Measurements from ENCODE around the gene TCF21.
"Not testable (repeated sequence)": the region's sequence is repeated elsewhere in the genome, so short reads cannot be mapped to it uniquely, and the experiment has no call there.

The TCF21 gene

GRCh38 chr6:133888929-133889556 is at the start of gene TCF21:
Gene TCF21 (plus strand): TSS chr6:133889113. CDS start chr6:133889398, 285 bp downstream.
- no peak for DNase-seq (ENCODE audit: insufficient read length, low spot score)

GRCh38 chr6:133841176-133841575 is 47.7 kb upstream of the TCF21 start:
- TF ChIP-seq POLR2A (IDR thresholded peaks at IDR 0.05; ENCODE audit: low read depth, low read length): no peak
- FAIRE-seq (no peak), DNase-seq (ENCODE audit: insufficient read length, low spot score) (no peak)

More at GRCh38 chr6:133888929-133889556, at the start of gene TCF21:
- no peak for FAIRE-seq
- TF ChIP-seq POLR2A (IDR thresholded peaks at IDR 0.05; ENCODE audit: low read depth, low read length): no peak

- DNase-seq (ENCODE audit: insufficient read length, low spot score): no peak
- no peak for TF ChIP-seq POLR2A (IDR thresholded peaks at IDR 0.05; ENCODE audit: low read depth, low read length)
- FAIRE-seq: no peak
These were observed 45.8 kb upstream of the TCF21 start for GRCh38 chr6:133843098-133843497.

GRCh38 chr6:133844709-133845108 is 44.2 kb upstream of the TCF21 start:
- DNase-seq (ENCODE audit: insufficient read length, low spot score): no peak
- TF ChIP-seq POLR2A (IDR thresholded peaks at IDR 0.05; ENCODE audit: low read depth, low read length): no peak
- no peak for FAIRE-seq

- no peak for FAIRE-seq
These were observed 34.9 kb upstream of the TCF21 start for GRCh38 chr6:133854041-133854363.

GRCh38 chr6:133854364-133855275 is 34.3 kb upstream of the TCF21 start:
- DNase-seq (ENCODE audit: insufficient read length, low spot score) (no peak), FAIRE-seq (no peak)
- no peak for TF ChIP-seq POLR2A (IDR thresholded peaks at IDR 0.05; ENCODE audit: low read depth, low read length)

More at GRCh38 chr6:133854041-133854363, 34.9 kb upstream of the TCF21 start:
- no peak for TF ChIP-seq POLR2A (IDR thresholded peaks at IDR 0.05; ENCODE audit: low read depth, low read length)
- no peak for DNase-seq (ENCODE audit: insufficient read length, low spot score)

- FAIRE-seq (no peak), DNase-seq (ENCODE audit: insufficient read length, low spot score) (no peak)
- no peak for TF ChIP-seq POLR2A (IDR thresholded peaks at IDR 0.05; ENCODE audit: low read depth, low read length)
These were observed 33.5 kb upstream of the TCF21 start for GRCh38 chr6:133855276-133855990.

GRCh38 chr6:133855991-133856370 is 32.9 kb upstream of the TCF21 start:
- FAIRE-seq (no peak), DNase-seq (ENCODE audit: insufficient read length, low spot score) (no peak)
- TF ChIP-seq POLR2A (IDR thresholded peaks at IDR 0.05; ENCODE audit: low read depth, low read length): no peak

- DNase-seq (ENCODE audit: insufficient read length, low spot score) (no peak), FAIRE-seq (no peak)
- TF ChIP-seq POLR2A (IDR thresholded peaks at IDR 0.05; ENCODE audit: low read depth, low read length): no peak
These were observed 32.0 kb upstream of the TCF21 start for GRCh38 chr6:133856911-133857310.

- DNase-seq (ENCODE audit: insufficient read length, low spot score) (no peak), FAIRE-seq (no peak)
- no peak for TF ChIP-seq POLR2A (IDR thresholded peaks at IDR 0.05; ENCODE audit: low read depth, low read length)
These were observed 31.2 kb upstream of the TCF21 start for GRCh38 chr6:133857696-133858095.

GRCh38 chr6:133861337-133861736 is 27.6 kb upstream of the TCF21 start:
- not testable (repeated sequence) for FAIRE-seq; DNase-seq (ENCODE audit: insufficient read length, low spot score)

- FAIRE-seq (no peak), DNase-seq (ENCODE audit: insufficient read length, low spot score) (no peak)
- no peak for TF ChIP-seq POLR2A (IDR thresholded peaks at IDR 0.05; ENCODE audit: low read depth, low read length)
These were observed 25.7 kb upstream of the TCF21 start for GRCh38 chr6:133863228-133863627.

- DNase-seq (ENCODE audit: insufficient read length, low spot score) (no peak), FAIRE-seq (no peak)
- no peak for TF ChIP-seq POLR2A (IDR thresholded peaks at IDR 0.05; ENCODE audit: low read depth, low read length)
These were observed 23.2 kb upstream of the TCF21 start for GRCh38 chr6:133865680-133866079.

- FAIRE-seq (no peak), DNase-seq (ENCODE audit: insufficient read length, low spot score) (no peak)
- no peak for TF ChIP-seq POLR2A (IDR thresholded peaks at IDR 0.05; ENCODE audit: low read depth, low read length)
These were observed 17.8 kb upstream of the TCF21 start for GRCh38 chr6:133871131-133871530.
